ENCODE measurements around the gene PAPPA. TPM values are rescaled to one million over a fixed set of nuclear protein-coding genes. Genes with fewer than 3 reads are reported as not detected.

The PAPPA gene
- total and polyA plus RNA-seq, 2 of the 8 experiments (the other 6 are each of a cell fraction or from before 2014, with no cell fraction given): 0.18 to 0.63 TPM

- H2BK20ac ChIP-seq (ENCODE audit: low read length): no peak overlapping the region
- H3K23ac ChIP-seq (ENCODE audit: insufficient read length): no peak overlapping the region
- H4K8ac ChIP-seq (ENCODE audit: extremely low read depth, insufficient read depth, low read length): no peak overlapping the region
- no peak overlapping the region for H3K14ac ChIP-seq (ENCODE audit: insufficient read length)
- TF ChIP-seq SUZ12 (IDR thresholded peaks at IDR 0.05; ENCODE audit: low read length): no peak
- TF ChIP-seq TCF12 (IDR thresholded peaks at IDR 0.05; ENCODE audit: low read depth, low read length): no peak
- 0 out of 2 replicates have a peak, but pooled peaks have one; percentile 13 for TF ChIP-seq CEBPB (IDR thresholded peaks at IDR 0.05; ENCODE audit: low read depth, low read length)
- TF ChIP-seq MAFK (IDR thresholded peaks at IDR 0.05; ENCODE audit: low read depth, low read length): no peak
- 79% methylated on average over 5 of the region's 5 CpGs; no CpG with 5 or more reads in 1 of the 2 experiments for WGBS, 2 experiments (ENCODE audit: extremely low coverage in 1 of 2, insufficient coverage in 1 of 2, insufficient read length in 1 of 2, insufficient replicate concordance in 2 of 2, low coverage in 1 of 2, low lambda C conversion rate in 2 of 2, missing lambda C conversion rate in 1 of 2)
- no peak overlapping the region for H2BK5ac ChIP-seq (ENCODE audit: low read depth, low read length)
- ChIA-PET CTCF (ENCODE audit: partially characterized antibody) (no interaction called here), POLR2A (ENCODE audit: partially characterized antibody) (interaction anchor here (1.4 kb wide), 1 partner anchor 16 kb away, joined by 3 read pairs; no protein-coding TSS in a partner anchor)
- no peak overlapping the region for H2AFZ ChIP-seq (ENCODE audit: low read length)
- H4K91ac ChIP-seq (replicated peaks; ENCODE audit: insufficient read length, low read length): no peak overlapping the region
- H3K23me2 ChIP-seq (ENCODE audit: low read depth, low read length): no peaks in the 10 kb centered on the region; the same call in 1 of the 2 replicates
- H3K36me3 ChIP-seq (ENCODE audit: control insufficient read depth in 2 of 4, insufficient read depth in 4 of 4, low read length in 3 of 4): no peaks in the 10 kb centered on the region
- no peak overlapping the region for H3K4me3 ChIP-seq (ENCODE audit: extremely low read depth in 1 of 4, insufficient read depth in 2 of 4, low read depth in 3 of 4, low read length in 4 of 4)
- H2BK12ac ChIP-seq (ENCODE audit: low read depth, low read length): no peak overlapping the region
- no peak overlapping the region for H2BK15ac ChIP-seq (ENCODE audit: low read length)
- no peak overlapping the region for H3K4ac ChIP-seq (replicated peaks; ENCODE audit: insufficient read length, low read depth, low read length)
- no peaks in the 10 kb centered on the region for H3K9me3 ChIP-seq (ENCODE audit: insufficient read depth in 2 of 2, low read depth in 1 of 2, low read length in 1 of 2)
- H3K27me3 ChIP-seq (replicated peaks in 1 of 4; ENCODE audit: control insufficient read depth in 3 of 4, extremely low read depth in 1 of 4, insufficient read depth in 3 of 4, low read length in 3 of 4): no peaks in the 10 kb centered on the region
- H4K20me1 ChIP-seq (replicated peaks in 1 of 2; ENCODE audit: control insufficient read depth in 1 of 2, insufficient read depth in 2 of 2, low read length in 2 of 2): no peaks in the 10 kb centered on the region
- no peak overlapping the region for H3K56ac ChIP-seq (replicated peaks; ENCODE audit: insufficient read length, low read depth, low read length)
- H2AK5ac ChIP-seq (ENCODE audit: low read depth, low read length): no peak overlapping the region
- no peak overlapping the region for H3K27ac ChIP-seq (ENCODE audit: low read depth, low read length)
- H4K5ac ChIP-seq (ENCODE audit: insufficient read length, low read depth, low read length): no peak overlapping the region
- FAIRE-seq: no peak
- no peaks in the 10 kb centered on the region for H3K79me1 ChIP-seq (ENCODE audit: low read depth, low read length)
- no peak for DNase-seq (ENCODE audit: low read depth in 1 of 2, low spot score in 2 of 2)
- H2BK120ac ChIP-seq (replicated peaks; ENCODE audit: low read depth, low read length): no peak overlapping the region
- no peak overlapping the region for H3K9ac ChIP-seq (replicated peaks in 1 of 4; ENCODE audit: extremely low read depth in 1 of 4, low read depth in 3 of 4, low read length in 3 of 4)
- H3K18ac ChIP-seq (ENCODE audit: extremely low read depth, low read length): no peak overlapping the region
- H3K4me1 ChIP-seq (replicated peaks in 1 of 4; ENCODE audit: control insufficient read depth in 3 of 4, insufficient read depth in 4 of 4, low read length in 3 of 4): no peaks in the 10 kb centered on the region; a peak in 1 of 7 replicates
- H3K4me2 ChIP-seq (ENCODE audit: insufficient read depth in 1 of 2, low read depth in 2 of 2, low read length in 2 of 2): no peak overlapping the region
- H3K79me2 ChIP-seq (ENCODE audit: control insufficient read depth in 1 of 2, insufficient read depth in 2 of 2, low read length in 2 of 2): no peaks in the 10 kb centered on the region
These were observed 241.5 kb downstream of the PAPPA start for GRCh38 chr9:116394894-116395698.

Data from H1 (cell line).